ENCODE measurements around the gene HECTD2. TPM values are rescaled to one million over a fixed set of nuclear protein-coding genes. Genes with fewer than 3 reads are reported as not detected.

HECTD2 gene
- total and polyA plus RNA-seq, 9 of the 15 experiments (the other 6 are each of a cell fraction or from before 2014, with no cell fraction given), result 1.3 to 5.9 (median 3.9) TPM

DNA sequence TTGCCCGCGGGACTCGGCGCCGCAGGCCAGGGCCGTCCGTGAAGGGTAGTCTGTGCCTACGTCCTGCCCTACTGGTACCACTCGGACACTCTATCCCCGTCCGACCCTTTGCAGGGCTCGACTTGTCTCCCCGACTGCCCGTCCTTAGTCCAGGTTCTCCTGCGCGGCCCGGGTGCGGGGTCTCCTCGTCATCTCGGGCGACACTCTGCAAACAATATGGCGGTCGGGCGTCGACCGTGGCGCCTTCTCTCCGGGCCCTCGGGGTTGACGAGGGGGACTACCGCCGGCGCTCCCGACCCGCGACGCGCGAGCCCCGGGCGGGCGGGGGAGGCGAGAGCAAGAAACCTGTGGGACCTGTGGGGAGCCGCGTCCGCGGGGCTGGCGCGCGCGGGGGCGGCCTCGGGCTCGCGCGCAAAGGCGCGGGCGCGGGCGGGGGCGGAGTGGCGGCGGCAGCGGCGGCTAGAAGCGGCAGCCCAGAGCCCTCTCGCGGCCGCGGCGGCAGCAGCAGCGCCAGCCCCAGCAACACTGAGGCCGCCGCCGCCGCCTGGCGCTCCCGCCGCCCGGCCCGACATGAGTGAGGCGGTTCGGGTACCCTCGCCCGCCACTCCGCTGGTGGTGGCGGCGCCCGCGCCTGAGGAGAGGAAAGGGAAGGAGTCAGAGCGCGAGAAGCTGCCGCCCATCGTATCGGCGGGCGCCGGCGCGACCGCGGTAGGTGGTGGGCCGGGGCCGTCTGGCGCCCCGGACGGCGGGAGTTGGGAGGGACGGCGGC is at the start of gene HECTD2 (continued):
- TF ChIP-seq ATF1 (CRISPR knock-in tag; IDR thresholded peaks at IDR 0.05) (peak; percentile 67), ATF1 (tag; IDR thresholded peaks at IDR 0.05) (peak; percentile 86), POLR2H (tag; IDR thresholded peaks at IDR 0.05; ENCODE audit: low read depth) (peak; percentile 70; the same call in 1 of the 2 replicates), CEBPB (tag; IDR thresholded peaks at IDR 0.05) (no peak), CTBP1 (IDR thresholded peaks at IDR 0.05; ENCODE audit: borderline replicate concordance) (peak; percentile 58), ZNF140 (CRISPR knock-in tag; IDR thresholded peaks at IDR 0.05) (no peak), NBN (IDR thresholded peaks at IDR 0.05; ENCODE audit: low read depth) (no peak), FOSL1 (tag; conservative IDR thresholded peaks at IDR 0.05) (0 out of 2 replicates have a peak, but pooled peaks have one; percentile 32), TRIM24 (IDR thresholded peaks at IDR 0.05) (peak in 1 of 2 experiments; percentile 63; a peak in 1 of 4 replicates), EP400 (IDR thresholded peaks at IDR 0.05) (0 out of 2 replicates have a peak, but pooled peaks have one; percentile 25), ZBTB1 (CRISPR knock-in tag; IDR thresholded peaks at IDR 0.05; ENCODE audit: borderline replicate concordance, low read depth) (no peak), CBX1 (IDR thresholded peaks at IDR 0.05; ENCODE audit: low read depth) (peak; percentile 9), ZNF124 (CRISPR knock-in tag; IDR thresholded peaks at IDR 0.05) (no peak), VEZF1 (CRISPR knock-in tag; IDR thresholded peaks at IDR 0.05) (no peak; the same call in none of the 2 replicates), HMGXB4 (CRISPR knock-in tag; IDR thresholded peaks at IDR 0.05) (peak; percentile 42; the same call in 1 of the 2 replicates), E2F1 (CRISPR knock-in tag; IDR thresholded peaks at IDR 0.05) (peak; percentile 9; the same call in 1 of the 2 replicates)
- TF ChIP-seq, protein P1, sequence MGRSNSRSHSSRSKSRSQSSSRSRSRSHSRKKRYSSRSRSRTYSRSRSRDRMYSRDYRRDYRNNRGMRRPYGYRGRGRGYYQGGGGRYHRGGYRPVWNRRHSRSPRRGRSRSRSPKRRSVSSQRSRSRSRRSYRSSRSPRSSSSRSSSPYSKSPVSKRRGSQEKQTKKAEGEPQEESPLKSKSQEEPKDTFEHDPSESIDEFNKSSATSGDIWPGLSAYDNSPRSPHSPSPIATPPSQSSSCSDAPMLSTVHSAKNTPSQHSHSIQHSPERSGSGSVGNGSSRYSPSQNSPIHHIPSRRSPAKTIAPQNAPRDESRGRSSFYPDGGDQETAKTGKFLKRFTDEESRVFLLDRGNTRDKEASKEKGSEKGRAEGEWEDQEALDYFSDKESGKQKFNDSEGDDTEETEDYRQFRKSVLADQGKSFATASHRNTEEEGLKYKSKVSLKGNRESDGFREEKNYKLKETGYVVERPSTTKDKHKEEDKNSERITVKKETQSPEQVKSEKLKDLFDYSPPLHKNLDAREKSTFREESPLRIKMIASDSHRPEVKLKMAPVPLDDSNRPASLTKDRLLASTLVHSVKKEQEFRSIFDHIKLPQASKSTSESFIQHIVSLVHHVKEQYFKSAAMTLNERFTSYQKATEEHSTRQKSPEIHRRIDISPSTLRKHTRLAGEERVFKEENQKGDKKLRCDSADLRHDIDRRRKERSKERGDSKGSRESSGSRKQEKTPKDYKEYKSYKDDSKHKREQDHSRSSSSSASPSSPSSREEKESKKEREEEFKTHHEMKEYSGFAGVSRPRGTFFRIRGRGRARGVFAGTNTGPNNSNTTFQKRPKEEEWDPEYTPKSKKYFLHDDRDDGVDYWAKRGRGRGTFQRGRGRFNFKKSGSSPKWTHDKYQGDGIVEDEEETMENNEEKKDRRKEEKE (IDR thresholded peaks at IDR 0.05; ENCODE audit: borderline replicate concordance in 1 of 2, control insufficient read depth in 1 of 2, low read depth in 2 of 2, low read length in 1 of 2), result no peak

Measured in K562 (cell line).